Activated naive CD4-positive, alpha-beta T cell treated with anti-CD3 and anti-CD28 coated beads, Interleukin-2, amount 50 U/mL, for 72 hours (primary cell): ENCODE results near the gene CFAP100. TPM values are rescaled to one million over a fixed set of nuclear protein-coding genes. Genes with fewer than 3 reads are reported as not detected.

Experiments
- ATAC-seq, 2 donors: fragments of 150-1000 bp; cut with Tn5 transposase; 2 replicates each; pipeline ENCODE4 v1.10.0; 2021; ENCODE audit warnings: mild to moderate bottlenecking in 2 of 2, moderate library complexity in 2 of 2
- DNase-seq, 2 donors: peaks; one replicate each; pipeline ENCODE4 v3.0.0; 2021 to 2022; ENCODE audit warnings: low spot score in 2 of 2
- H3K27ac Mint-ChIP-seq, 2 donors: one replicate each; pipeline ENCODE4 v1.8.0; 2022; ENCODE audit warnings: mild to moderate bottlenecking in 2 of 2, mixed read lengths in 2 of 2
- H3K36me3 Mint-ChIP-seq, 2 donors: one replicate each; pipeline ENCODE4 v1.8.0; 2022; ENCODE audit warnings: mixed read lengths in 2 of 2
- H3K9me3 Mint-ChIP-seq, 2 donors: one replicate each; pipeline ENCODE4 v1.8.0; 2022; ENCODE audit warnings: mixed read lengths in 2 of 2
- total RNA-seq, 2 donors: library from RNA; stranded (reverse); gene quantifications; one replicate each; pipeline ENCODE4 v1.2.3, GENCODE V29; 2022

Gene CFAP100
- total RNA-seq, 2 donors from 2014 or later = not detected

- ATAC-seq = no peak
- peaks cover 0 to 17% of the 10 kb centered on the region in 2 donors for H3K36me3 Mint-ChIP-seq
- peak in 1 of 2 donors; percentile 20 for DNase-seq
- no peak overlapping the region for H3K27ac Mint-ChIP-seq
- peaks cover 5 to 9% of the 10 kb centered on the region in 2 donors for H3K9me3 Mint-ChIP-seq
These were observed 27.9 kb downstream of the CFAP100 start for GRCh38 chr3:126422571-126423091.

- Mint-ChIP-seq H3K27ac (peak overlapping the region in 1 of 2 donors; percentile 77), H3K9me3 (peaks cover 5 to 11% of the 10 kb centered on the region in 2 donors), H3K36me3 (peaks cover 0 to 20% of the 10 kb centered on the region in 2 donors)
- ATAC-seq (no peak), DNase-seq (peak in 1 of 2 donors; percentile 43)
These were observed 28.7 kb downstream of the CFAP100 start for GRCh38 chr3:126423191-126424038.

GRCh38 chr3:126424039-126424717 lies 29.5 kb downstream of the CFAP100 start:
- no peak for ATAC-seq
- Mint-ChIP-seq H3K27ac (peak overlapping the region in 1 of 2 donors; percentile 77), H3K36me3 (peaks cover 0 to 20% of the 10 kb centered on the region in 2 donors), H3K9me3 (peaks cover 5 to 11% of the 10 kb centered on the region in 2 donors)
- peak in 1 of 2 donors; percentile 46 for DNase-seq

- Mint-ChIP-seq H3K27ac (no peak overlapping the region), H3K36me3 (peaks cover 0 to 20% of the 10 kb centered on the region in 2 donors), H3K9me3 (peaks cover 5 to 11% of the 10 kb centered on the region in 2 donors)
- DNase-seq = peak in 1 of 2 donors; percentile 23
- no peak for ATAC-seq
These were observed 30.0 kb downstream of the CFAP100 start for GRCh38 chr3:126424751-126425150.

- no peak overlapping the region for H3K27ac Mint-ChIP-seq
- peaks cover 5 to 11% of the 10 kb centered on the region in 2 donors for H3K9me3 Mint-ChIP-seq
- ATAC-seq = peak; percentile 49 to 78
- peaks cover 7 to 9% of the 10 kb centered on the region in 2 donors for H3K36me3 Mint-ChIP-seq
- no peak for DNase-seq
These were observed 36.4 kb downstream of the CFAP100 start for GRCh38 chr3:126431103-126431534.

GRCh38 chr3:126432361-126433104 lies 37.8 kb downstream of the CFAP100 start:
- ATAC-seq (no peak), DNase-seq (peak in 1 of 2 donors; percentile 44)
- Mint-ChIP-seq H3K9me3 (peaks cover 0 to 3% of the 10 kb centered on the region in 2 donors), H3K36me3 (peaks cover 4 to 17% of the 10 kb centered on the region in 2 donors), H3K27ac (no peak overlapping the region)

GRCh38 chr3:126433105-126433430 lies 38.4 kb downstream of the CFAP100 start:
- no peak for DNase-seq
- no peak for ATAC-seq
- Mint-ChIP-seq H3K9me3 (no peaks in the 10 kb centered on the region), H3K27ac (no peak overlapping the region), H3K36me3 (peaks cover 0 to 22% of the 10 kb centered on the region in 2 donors)

GRCh38 chr3:126433496-126434263 lies 39.0 kb downstream of the CFAP100 start:
- no peaks in the 10 kb centered on the region for H3K9me3 Mint-ChIP-seq
- DNase-seq (peak in 1 of 2 donors; percentile 43), ATAC-seq (no peak)
- peak overlapping the region; percentile 28 to 60 for H3K27ac Mint-ChIP-seq
- peaks cover 0 to 23% of the 10 kb centered on the region in 2 donors for H3K36me3 Mint-ChIP-seq

- ATAC-seq (no peak), DNase-seq (no peak)
- H3K9me3 Mint-ChIP-seq = no peaks in the 10 kb centered on the region
- peak overlapping the region in 1 of 2 donors; percentile 28 for H3K27ac Mint-ChIP-seq
- H3K36me3 Mint-ChIP-seq = peaks cover 0 to 29% of the 10 kb centered on the region in 2 donors
These were observed 39.5 kb downstream of the CFAP100 start for GRCh38 chr3:126434264-126434590.

- Mint-ChIP-seq H3K27ac (peak overlapping the region in 1 of 2 donors; percentile 74), H3K9me3 (no peaks in the 10 kb centered on the region), H3K36me3 (peaks cover 0 to 30% of the 10 kb centered on the region in 2 donors)
- DNase-seq = peak in 1 of 2 donors; percentile 47
- no peak for ATAC-seq
These were observed 40.3 kb downstream of the CFAP100 start for GRCh38 chr3:126434931-126435411.

GRCh38 chr3:126435456-126436315 lies 41.0 kb downstream of the CFAP100 start:
- DNase-seq (no peak), ATAC-seq (no peak)
- Mint-ChIP-seq H3K9me3 (no peaks in the 10 kb centered on the region), H3K27ac (peak overlapping the region in 1 of 2 donors; percentile 74), H3K36me3 (peaks cover 0 to 30% of the 10 kb centered on the region in 2 donors)

GRCh38 chr3:126436826-126437717 lies 42.4 kb downstream of the CFAP100 start:
- H3K9me3 Mint-ChIP-seq = no peaks in the 10 kb centered on the region
- no peak overlapping the region for H3K27ac Mint-ChIP-seq
- ATAC-seq (no peak), DNase-seq (peak in 1 of 2 donors; percentile 44)
- H3K36me3 Mint-ChIP-seq = peaks cover 0 to 30% of the 10 kb centered on the region in 2 donors

- DNase-seq (no peak), ATAC-seq (no peak)
- Mint-ChIP-seq H3K36me3 (peaks cover 0 to 30% of the 10 kb centered on the region in 2 donors), H3K9me3 (no peaks in the 10 kb centered on the region), H3K27ac (no peak overlapping the region)
These were observed 43.5 kb downstream of the CFAP100 start for GRCh38 chr3:126438186-126438585.

- DNase-seq (no peak), ATAC-seq (no peak)
- H3K9me3 Mint-ChIP-seq = no peaks in the 10 kb centered on the region
- H3K36me3 Mint-ChIP-seq = peaks cover 0 to 30% of the 10 kb centered on the region in 2 donors
- H3K27ac Mint-ChIP-seq = no peak overlapping the region
These were observed 44.0 kb downstream of the CFAP100 start for GRCh38 chr3:126438746-126439145.
